HepG2 (cell line): ENCODE results near the gene COG5. TPM values are rescaled to one million over a fixed set of nuclear protein-coding genes. Genes with fewer than 3 reads are reported as not detected.

Experiments
- ATAC-seq: fragments of 200-7000 bp; cut with Tn5 transposase; 3 replicates; pipeline ENCODE4 v1.9.1; 2020; ENCODE audit warnings: mild to moderate bottlenecking, moderate library complexity
- BruUV-seq: library from RNA; stranded (reverse); fragments of 400-500 nt; replicated peaks from 2 replicates; lab custom pipeline; 2021; lab: Mats Ljungman, UMichigan
- CTCF ChIA-PET: fragments of 300-600 bp; formaldehyde crosslinking; extraction: SDS; loops from one replicate; lab custom pipeline; 2021; ENCODE audit warnings: low total read pairs, inconsistent platforms, low intra/inter-chr PET ratio; lab: Yijun Ruan, JAX
- POLR2A ChIA-PET: fragments of 350-600 bp; sonication (Branson Sonifier 250); formaldehyde crosslinking; loops from one replicate; lab custom pipeline; 2020; ENCODE audit warnings: antibody characterized with exemption, inconsistent platforms; lab: Yijun Ruan, JAX
- DNase-seq: peaks from one replicate; pipeline ENCODE4 v3.0.0-alpha.2; 2015; ENCODE audit warnings: low spot score
- FAIRE-seq: peaks from 3 replicates; lab custom pipeline; 2011; peaks lifted over from hg19 to GRCh38; lab: Jason Lieb, UNC
- H2AFZ ChIP-seq: one replicate; pipeline ENCODE4 v1.6.1; 2011; ENCODE audit warnings: low read length, inconsistent platforms
- H3K27ac ChIP-seq: fragments of 300-600 bp; 3 replicates; pipeline ENCODE4 v1.8.0; 2011; ENCODE audit warnings: mixed run types, mild to moderate bottlenecking, mixed read lengths, low read length, inconsistent platforms; ENCODE audit not compliant: insufficient read depth; ENCODE audit errors: extremely low read length
- H3K27me3 ChIP-seq, 2 experiments: fragments of 200-600 bp in 1 of 2; 2 replicates in 1 of 2; 3 replicates in 1 of 2; pipeline versions ENCODE4 v1.6.0 to v1.8.0; 2011; ENCODE audit warnings: low read length in 2 of 2, mild to moderate bottlenecking in 2 of 2, moderate library complexity in 2 of 2, inconsistent platforms in 1 of 2; ENCODE audit not compliant: insufficient read depth in 2 of 2, control insufficient read depth in 1 of 2
- H3K36me3 ChIP-seq, 2 experiments: fragments of 200-600 bp in 1 of 2; replicated peaks in 1 of 2; 2 replicates in 1 of 2; 3 replicates in 1 of 2; pipeline versions ENCODE4 v1.5.1 to v1.8.0; 2011; ENCODE audit warnings: low read length in 2 of 2, inconsistent platforms in 1 of 2; ENCODE audit not compliant: insufficient read depth in 2 of 2, control insufficient read depth in 1 of 2
- H3K4me1 ChIP-seq: 2 replicates; pipeline ENCODE4 v1.5.1; 2012; ENCODE audit warnings: low read length, inconsistent platforms; ENCODE audit not compliant: insufficient read depth
- H3K4me2 ChIP-seq: 2 replicates; pipeline ENCODE4 v1.6.0; 2011; ENCODE audit warnings: low read depth, low read length, inconsistent platforms
- H3K4me3 ChIP-seq, 3 experiments: fragments of 200-600 bp in 1 of 3; sonication (generic), shearing (Covaris generic) in 1 of 3; replicated peaks in 1 of 3; 2 replicates each; pipeline ENCODE4 v1.5.1; 2011 to 2016; ENCODE audit warnings: low read length in 3 of 3, inconsistent platforms in 2 of 3, low read depth in 2 of 3, mild to moderate bottlenecking in 2 of 3, control low read depth in 1 of 3, mixed read lengths in 1 of 3; ENCODE audit not compliant: insufficient read depth in 1 of 3
- H3K79me2 ChIP-seq: one replicate; pipeline ENCODE4 v1.6.1; 2011; ENCODE audit warnings: low read length, inconsistent platforms; ENCODE audit not compliant: insufficient read depth
- H3K9ac ChIP-seq: 2 replicates; pipeline ENCODE4 v1.6.0; 2011; ENCODE audit warnings: mild to moderate bottlenecking, low read depth, low read length, inconsistent platforms; ENCODE audit not compliant: insufficient read depth
- H3K9me3 ChIP-seq: 2 replicates; pipeline ENCODE4 v1.5.1; 2012; ENCODE audit warnings: mild to moderate bottlenecking, low read length
- H4K20me1 ChIP-seq: 2 replicates; pipeline ENCODE4 v1.6.0; 2011; ENCODE audit warnings: inconsistent platforms, mild to moderate bottlenecking, low read length, moderate library complexity; ENCODE audit not compliant: insufficient read depth
- SMYD3 ChIP-seq: sonication (generic); formaldehyde crosslinking; IDR thresholded peaks from 2 replicates; pipeline ENCODE4 v1.8.1; 2023; ENCODE audit warnings: mild to moderate bottlenecking, missing genetic modification reagents
- SNAPC2 ChIP-seq: sonication (generic); formaldehyde crosslinking; IDR thresholded peaks from 2 replicates; pipeline ENCODE4 v1.8.1; 2022; ENCODE audit warnings: mild to moderate bottlenecking, missing genetic modification reagents
- STAG1 ChIP-seq: sonication (generic); formaldehyde crosslinking; IDR thresholded peaks from 2 replicates; pipeline ENCODE4 v1.4.0; 2020; ENCODE audit warnings: missing genetic modification reagents
- TCF12 ChIP-seq, 2 experiments: fragments of 450-650 bp in 1 of 2; sonication (generic) in 1 of 2; formaldehyde crosslinking in 1 of 2; IDR thresholded peaks; 2 replicates each; pipeline versions ENCODE4 v1.6.1 to v1.8.0; 2017 to 2022; ENCODE audit warnings: antibody characterized with exemption in 1 of 2, mild to moderate bottlenecking in 1 of 2, missing genetic modification reagents in 1 of 2, moderate library complexity in 1 of 2
- YEATS2 ChIP-seq: sonication (generic); formaldehyde crosslinking; IDR thresholded peaks from 2 replicates; pipeline ENCODE4 v1.4.0; 2020; ENCODE audit warnings: missing genetic modification reagents, borderline replicate concordance
- ZNF251 ChIP-seq: sonication (generic); formaldehyde crosslinking; IDR thresholded peaks from 2 replicates; pipeline ENCODE4 v1.9.0; 2021; ENCODE audit warnings: mild to moderate bottlenecking, missing genetic modification reagents
- ZNF7 ChIP-seq: IDR thresholded peaks from 2 replicates; pipeline ENCODE4 v1.6.1; 2016; ENCODE audit warnings: missing biosample characterization, missing genetic modification reagents
- ZSCAN12 ChIP-seq: sonication (generic); formaldehyde crosslinking; IDR thresholded peaks from 2 replicates; pipeline ENCODE4 v1.9.0; 2021; ENCODE audit warnings: mild to moderate bottlenecking, missing genetic modification reagents
- WGBS: methylation state at CpG from one replicate; pipeline ENCODE4 v1.1.6; 2017; ENCODE audit warnings: low lambda C conversion rate; 5-methylcytosine and 5-hydroxymethylcytosine counted together
- in situ Hi-C: cut with HindIII; loops from 2 replicates; pipeline ENCODE4 v1.10.0; 2017; ENCODE audit warnings: low pct_unique_long_range_greater_than_20kb; ENCODE audit not compliant: extremely low pct_ligation_motif_present
- intact Hi-C: fragments of 100-400 bp; cut with micrococcal nuclease; formaldehyde crosslinking; loops from one replicate; pipeline ENCODE4 v1.10.0; 2022; ENCODE audit not compliant: unreplicated experiment
- polyA plus RNA-seq, 8 experiments: library from polyadenylated mRNA; depleted of rRNA in 3 of 8; stranded (reverse) in 7 of 8; unstranded in 1 of 8; fragments of >200 nt; fragmentation: Illumina TruSeq in 4 of 8; extraction: Trizol in 4 of 8; gene quantifications; 2 replicates each; pipeline versions ENCODE4 v1.2.1 to v1.2.3, GENCODE V29; 2011 to 2016; ENCODE audit warnings: low read depth in 4 of 8, missing spikeins in 1 of 8, mixed read lengths in 1 of 8; ENCODE audit not compliant: insufficient read depth in 1 of 8
- total RNA-seq, 5 experiments: library from RNA; depleted of rRNA; stranded (reverse); fragments of >200 nt; fragmentation: Illumina TruSeq; extraction: Trizol; gene quantifications; 2 replicates each; pipeline ENCODE4 v1.2.3, GENCODE V29; 2016; ENCODE audit warnings: low read depth in 1 of 5
- TF ChIP-seq, protein P1 (sequence below): sonication (generic); formaldehyde crosslinking; IDR thresholded peaks from 2 replicates; pipeline ENCODE4 v1.4.0; 2020; ENCODE audit warnings: low read depth, missing genetic modification reagents
- TF ChIP-seq, protein P2 (sequence below): sonication (generic); formaldehyde crosslinking; IDR thresholded peaks from 2 replicates; pipeline ENCODE4 v1.4.0; 2020; ENCODE audit warnings: missing genetic modification reagents
- TF ChIP-seq, protein P3 (sequence below): sonication (generic); formaldehyde crosslinking; IDR thresholded peaks from 2 replicates; pipeline ENCODE4 v1.8.1; 2023; ENCODE audit warnings: mild to moderate bottlenecking, missing genetic modification reagents, borderline replicate concordance
- TF ChIP-seq, protein P4 (sequence below): sonication (generic); formaldehyde crosslinking; IDR thresholded peaks from 2 replicates; pipeline ENCODE4 v1.5.0; 2020; ENCODE audit warnings: missing genetic modification reagents
- TF ChIP-seq, protein P5 (sequence below): sonication (generic); formaldehyde crosslinking; IDR thresholded peaks from 2 replicates; pipeline ENCODE4 v1.4.0; 2020; ENCODE audit warnings: missing genetic modification reagents, borderline replicate concordance

COG5 gene
- total and polyA plus RNA-seq, 2 of the 13 experiments (the other 11 are each of a cell fraction or from before 2014, with no cell fraction given), result 20.4 to 31.3 TPM

DNA sequence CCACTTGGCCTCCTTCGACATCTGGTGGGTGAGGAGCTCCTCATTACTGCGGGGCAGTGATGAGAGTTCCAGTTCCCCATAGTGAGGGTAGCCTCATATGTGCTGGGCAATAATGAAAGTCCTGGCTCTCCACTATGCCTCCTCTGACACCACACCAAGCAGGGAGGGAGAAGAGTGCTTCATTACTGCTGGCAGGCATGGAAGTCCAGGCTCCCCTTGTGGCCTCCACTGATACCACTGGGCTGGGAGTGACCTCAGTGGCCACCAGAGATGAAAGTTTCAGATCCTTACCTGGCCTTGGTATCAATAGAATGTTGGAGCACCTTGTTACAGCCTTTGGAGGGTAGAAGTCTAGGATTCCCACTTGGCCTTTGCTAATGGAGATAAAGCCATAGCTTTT lies 6.6 kb upstream of the COG5 start:
- 100% methylated on average over 2 of the region's 2 CpGs for WGBS
- no peak overlapping the region for H3K4me3 ChIP-seq
- BruUV-seq, result no TSS peak
- H3K4me2 ChIP-seq, result no peak overlapping the region
- FAIRE-seq, result no peak
- peaks cover 2 to 24% of the 10 kb centered on the region in 2 experiments; a peak in 2 of 5 replicates for H3K36me3 ChIP-seq
- ChIA-PET POLR2A (no interaction called here), CTCF (no interaction called here)
- no peaks in the 10 kb centered on the region for H4K20me1 ChIP-seq
- in situ Hi-C loops (no loop called here), intact Hi-C loops (no loop called here)
- H3K27me3 ChIP-seq, result no peaks in the 10 kb centered on the region
- H3K79me2 ChIP-seq, result no peaks in the 10 kb centered on the region
- H2AFZ ChIP-seq, result no peak overlapping the region
- peak; percentile 46; the same call in 2 of the 3 replicates for ATAC-seq
- TF ChIP-seq TCF12 (IDR thresholded peaks at IDR 0.05) (no peak), TCF12 (CRISPR knock-in tag; IDR thresholded peaks at IDR 0.05) (no peak), SNAPC2 (no peak), ZNF7 (CRISPR knock-in tag) (no peak), SMYD3 (no peak), YEATS2 (CRISPR knock-in tag) (no peak), STAG1 (no peak), ZSCAN12 (CRISPR knock-in tag) (no peak), ZNF251 (CRISPR knock-in tag) (no peak)
- TF ChIP-seq, protein P1, sequence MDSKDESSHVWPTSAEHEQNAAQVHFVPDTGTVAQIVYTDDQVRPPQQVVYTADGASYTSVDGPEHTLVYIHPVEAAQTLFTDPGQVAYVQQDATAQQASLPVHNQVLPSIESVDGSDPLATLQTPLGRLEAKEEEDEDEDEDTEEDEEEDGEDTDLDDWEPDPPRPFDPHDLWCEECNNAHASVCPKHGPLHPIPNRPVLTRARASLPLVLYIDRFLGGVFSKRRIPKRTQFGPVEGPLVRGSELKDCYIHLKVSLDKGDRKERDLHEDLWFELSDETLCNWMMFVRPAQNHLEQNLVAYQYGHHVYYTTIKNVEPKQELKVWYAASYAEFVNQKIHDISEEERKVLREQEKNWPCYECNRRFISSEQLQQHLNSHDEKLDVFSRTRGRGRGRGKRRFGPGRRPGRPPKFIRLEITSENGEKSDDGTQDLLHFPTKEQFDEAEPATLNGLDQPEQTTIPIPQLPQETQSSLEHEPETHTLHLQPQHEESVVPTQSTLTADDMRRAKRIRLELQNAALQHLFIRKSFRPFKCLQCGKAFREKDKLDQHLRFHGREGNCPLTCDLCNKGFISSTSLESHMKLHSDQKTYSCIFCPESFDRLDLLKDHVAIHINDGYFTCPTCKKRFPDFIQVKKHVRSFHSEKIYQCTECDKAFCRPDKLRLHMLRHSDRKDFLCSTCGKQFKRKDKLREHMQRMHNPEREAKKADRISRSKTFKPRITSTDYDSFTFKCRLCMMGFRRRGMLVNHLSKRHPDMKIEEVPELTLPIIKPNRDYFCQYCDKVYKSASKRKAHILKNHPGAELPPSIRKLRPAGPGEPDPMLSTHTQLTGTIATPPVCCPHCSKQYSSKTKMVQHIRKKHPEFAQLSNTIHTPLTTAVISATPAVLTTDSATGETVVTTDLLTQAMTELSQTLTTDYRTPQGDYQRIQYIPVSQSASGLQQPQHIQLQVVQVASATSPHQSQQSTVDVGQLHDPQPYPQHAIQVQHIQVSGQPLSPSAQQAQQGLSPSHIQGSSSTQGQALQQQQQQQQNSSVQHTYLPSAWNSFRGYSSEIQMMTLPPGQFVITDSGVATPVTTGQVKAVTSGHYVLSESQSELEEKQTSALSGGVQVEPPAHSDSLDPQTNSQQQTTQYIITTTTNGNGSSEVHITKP, result no peak
- TF ChIP-seq, protein P2, sequence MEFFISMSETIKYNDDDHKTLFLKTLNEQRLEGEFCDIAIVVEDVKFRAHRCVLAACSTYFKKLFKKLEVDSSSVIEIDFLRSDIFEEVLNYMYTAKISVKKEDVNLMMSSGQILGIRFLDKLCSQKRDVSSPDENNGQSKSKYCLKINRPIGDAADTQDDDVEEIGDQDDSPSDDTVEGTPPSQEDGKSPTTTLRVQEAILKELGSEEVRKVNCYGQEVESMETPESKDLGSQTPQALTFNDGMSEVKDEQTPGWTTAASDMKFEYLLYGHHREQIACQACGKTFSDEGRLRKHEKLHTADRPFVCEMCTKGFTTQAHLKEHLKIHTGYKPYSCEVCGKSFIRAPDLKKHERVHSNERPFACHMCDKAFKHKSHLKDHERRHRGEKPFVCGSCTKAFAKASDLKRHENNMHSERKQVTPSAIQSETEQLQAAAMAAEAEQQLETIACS (CRISPR knock-in tag), result no peak
- TF ChIP-seq, protein P3, sequence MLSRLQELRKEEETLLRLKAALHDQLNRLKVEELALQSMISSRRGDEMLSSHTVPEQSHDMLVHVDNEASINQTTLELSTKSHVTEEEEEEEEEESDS (CRISPR knock-in tag), result no peak
- TF ChIP-seq, protein P4, sequence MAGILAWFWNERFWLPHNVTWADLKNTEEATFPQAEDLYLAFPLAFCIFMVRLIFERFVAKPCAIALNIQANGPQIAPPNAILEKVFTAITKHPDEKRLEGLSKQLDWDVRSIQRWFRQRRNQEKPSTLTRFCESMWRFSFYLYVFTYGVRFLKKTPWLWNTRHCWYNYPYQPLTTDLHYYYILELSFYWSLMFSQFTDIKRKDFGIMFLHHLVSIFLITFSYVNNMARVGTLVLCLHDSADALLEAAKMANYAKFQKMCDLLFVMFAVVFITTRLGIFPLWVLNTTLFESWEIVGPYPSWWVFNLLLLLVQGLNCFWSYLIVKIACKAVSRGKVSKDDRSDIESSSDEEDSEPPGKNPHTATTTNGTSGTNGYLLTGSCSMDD (CRISPR knock-in tag), result no peak
- TF ChIP-seq, protein P5, sequence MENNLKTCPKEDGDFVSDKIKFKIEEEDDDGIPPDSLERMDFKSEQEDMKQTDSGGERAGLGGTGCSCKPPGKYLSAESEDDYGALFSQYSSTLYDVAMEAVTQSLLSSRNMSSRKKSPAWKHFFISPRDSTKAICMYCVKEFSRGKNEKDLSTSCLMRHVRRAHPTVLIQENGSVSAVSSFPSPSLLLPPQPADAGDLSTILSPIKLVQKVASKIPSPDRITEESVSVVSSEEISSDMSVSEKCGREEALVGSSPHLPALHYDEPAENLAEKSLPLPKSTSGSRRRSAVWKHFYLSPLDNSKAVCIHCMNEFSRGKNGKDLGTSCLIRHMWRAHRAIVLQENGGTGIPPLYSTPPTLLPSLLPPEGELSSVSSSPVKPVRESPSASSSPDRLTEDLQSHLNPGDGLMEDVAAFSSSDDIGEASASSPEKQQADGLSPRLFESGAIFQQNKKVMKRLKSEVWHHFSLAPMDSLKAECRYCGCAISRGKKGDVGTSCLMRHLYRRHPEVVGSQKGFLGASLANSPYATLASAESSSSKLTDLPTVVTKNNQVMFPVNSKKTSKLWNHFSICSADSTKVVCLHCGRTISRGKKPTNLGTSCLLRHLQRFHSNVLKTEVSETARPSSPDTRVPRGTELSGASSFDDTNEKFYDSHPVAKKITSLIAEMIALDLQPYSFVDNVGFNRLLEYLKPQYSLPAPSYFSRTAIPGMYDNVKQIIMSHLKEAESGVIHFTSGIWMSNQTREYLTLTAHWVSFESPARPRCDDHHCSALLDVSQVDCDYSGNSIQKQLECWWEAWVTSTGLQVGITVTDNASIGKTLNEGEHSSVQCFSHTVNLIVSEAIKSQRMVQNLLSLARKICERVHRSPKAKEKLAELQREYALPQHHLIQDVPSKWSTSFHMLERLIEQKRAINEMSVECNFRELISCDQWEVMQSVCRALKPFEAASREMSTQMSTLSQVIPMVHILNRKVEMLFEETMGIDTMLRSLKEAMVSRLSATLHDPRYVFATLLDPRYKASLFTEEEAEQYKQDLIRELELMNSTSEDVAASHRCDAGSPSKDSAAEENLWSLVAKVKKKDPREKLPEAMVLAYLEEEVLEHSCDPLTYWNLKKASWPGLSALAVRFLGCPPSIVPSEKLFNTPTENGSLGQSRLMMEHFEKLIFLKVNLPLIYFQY (CRISPR knock-in tag), result no peak
- H3K27ac ChIP-seq, result no peak overlapping the region
- no peak overlapping the region for H3K9ac ChIP-seq
- no peak for DNase-seq
- peaks cover 8% of the 10 kb centered on the region for H3K4me1 ChIP-seq
- H3K9me3 ChIP-seq, result no peaks in the 10 kb centered on the region
